HG03159 (cell line): Measurements from ENCODE around the gene PDXDC1.
"Not testable (repeated sequence)": the region's sequence is repeated elsewhere in the genome, so short reads cannot be mapped to it uniquely, and the experiment has no call there.

Experiments used
- ATAC-seq: cut with Tn5 transposase; IDR thresholded peaks from one replicate; pipeline ENCODE4 v1.9.1; 2021; ENCODE audit warnings: mild to moderate bottlenecking, moderate library complexity; ENCODE audit not compliant: unreplicated experiment

The PDXDC1 gene

DNA sequence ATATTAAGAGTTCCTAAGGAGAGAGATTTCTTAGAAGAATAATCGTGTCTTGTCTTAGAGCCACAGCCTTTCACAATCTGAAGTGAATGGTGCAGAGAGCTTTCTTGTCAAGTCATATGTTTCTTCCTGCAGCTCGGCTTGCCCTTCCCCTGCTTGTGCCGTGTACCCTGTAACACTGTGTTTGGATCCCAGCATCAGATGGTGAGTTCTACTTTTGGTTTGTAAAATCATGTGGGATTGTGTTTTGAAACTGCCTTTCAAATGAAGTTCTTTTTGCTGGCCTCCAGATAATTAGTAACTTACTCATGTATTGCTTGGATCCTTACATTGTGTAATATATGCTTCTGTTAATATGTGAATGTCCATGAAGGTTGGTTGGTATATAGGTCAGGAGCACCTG is 33.8 kb downstream of the PDXDC1 start:
- not testable (repeated sequence) for ATAC-seq

DNA sequence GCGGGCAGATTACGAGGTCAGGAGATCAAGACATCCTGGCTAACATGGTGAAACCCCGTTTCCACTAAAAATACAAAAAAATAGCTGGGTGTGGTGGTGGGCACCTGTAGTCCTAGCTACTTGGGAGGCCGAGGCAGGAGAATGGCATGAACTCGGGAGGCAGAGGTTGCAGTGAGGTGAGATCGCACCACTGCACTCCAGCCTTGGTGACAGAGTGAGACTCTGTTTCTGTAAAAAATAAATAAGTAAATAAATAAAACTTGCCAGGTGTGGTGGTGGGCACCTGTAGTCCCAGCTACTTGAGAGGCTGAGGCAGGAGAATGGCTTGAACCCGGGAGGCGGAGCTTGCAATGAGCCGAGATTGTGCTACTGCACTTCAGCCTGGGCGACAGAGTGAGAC is 38.1 kb downstream of the PDXDC1 start:
- ATAC-seq, result not testable (repeated sequence)

DNA sequence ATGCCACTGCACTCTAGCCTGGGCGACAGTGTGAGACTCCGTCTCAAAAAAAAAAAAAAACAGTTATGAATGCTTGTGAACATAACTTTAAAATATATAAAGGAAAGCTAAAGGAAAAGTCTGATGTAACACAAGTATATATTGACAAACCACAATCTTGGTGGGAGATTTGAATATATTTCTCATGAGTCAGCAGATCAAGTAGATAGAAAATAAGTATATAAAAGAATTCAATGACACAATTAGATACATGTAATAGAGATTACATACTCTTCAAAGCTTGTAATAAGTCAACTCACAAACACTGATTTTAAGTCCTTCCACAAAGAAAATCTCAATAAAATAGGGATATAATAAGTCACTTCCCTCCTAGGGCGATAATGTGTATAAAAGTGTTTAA is 40.8 kb downstream of the PDXDC1 start:
- not testable (repeated sequence) for ATAC-seq

DNA sequence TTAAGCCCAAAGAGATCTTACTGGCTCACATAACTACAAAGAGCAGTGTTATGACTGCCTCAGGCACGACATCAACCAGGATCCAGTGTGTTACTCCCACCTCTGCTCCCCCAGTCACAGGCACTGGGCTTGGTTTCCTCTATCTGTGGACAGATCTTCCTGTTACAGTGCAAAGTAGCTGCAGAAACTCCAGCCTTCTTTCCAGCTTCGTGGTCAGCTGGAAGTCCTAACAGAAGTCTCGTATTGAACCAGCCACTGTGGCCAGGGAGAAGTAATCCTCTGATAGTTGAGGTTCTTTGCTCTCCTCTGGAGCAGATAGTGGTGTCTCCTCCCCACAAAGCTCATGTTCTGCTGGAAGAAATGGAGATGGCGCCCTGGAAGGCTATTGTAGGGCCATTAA is 41.5 kb downstream of the PDXDC1 start:
- ATAC-seq, result not testable (repeated sequence)

DNA sequence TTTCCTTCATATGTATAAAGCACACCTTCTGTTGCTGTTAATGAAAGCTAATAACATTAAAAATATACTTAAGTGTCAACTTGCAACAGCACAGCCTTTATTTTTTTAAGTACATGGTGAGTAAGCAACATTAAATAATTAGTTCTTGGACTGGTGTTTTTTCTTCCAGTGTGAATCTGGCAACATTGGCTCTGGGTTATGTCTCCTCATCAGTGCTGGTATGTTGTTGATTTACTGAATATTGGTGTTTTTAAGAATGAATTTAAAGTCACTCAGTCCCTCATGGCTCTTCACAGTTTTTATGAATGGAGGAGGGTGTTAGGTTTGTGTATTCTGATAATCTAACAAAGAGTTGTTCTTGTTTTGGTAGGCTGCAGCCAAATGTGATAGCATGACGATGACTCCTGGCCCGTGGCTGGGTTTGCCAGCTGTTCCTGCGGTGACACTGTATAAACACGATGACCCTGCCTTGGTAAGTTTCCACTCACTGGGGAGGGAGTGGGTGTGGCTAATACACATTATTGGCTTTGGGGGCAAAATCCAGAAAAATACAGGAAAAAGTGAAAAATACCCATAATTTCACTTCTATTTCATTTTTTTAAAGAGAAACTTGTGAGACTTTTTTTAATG is 42.2 kb downstream of the PDXDC1 start:
- ATAC-seq, result not testable (repeated sequence)

DNA sequence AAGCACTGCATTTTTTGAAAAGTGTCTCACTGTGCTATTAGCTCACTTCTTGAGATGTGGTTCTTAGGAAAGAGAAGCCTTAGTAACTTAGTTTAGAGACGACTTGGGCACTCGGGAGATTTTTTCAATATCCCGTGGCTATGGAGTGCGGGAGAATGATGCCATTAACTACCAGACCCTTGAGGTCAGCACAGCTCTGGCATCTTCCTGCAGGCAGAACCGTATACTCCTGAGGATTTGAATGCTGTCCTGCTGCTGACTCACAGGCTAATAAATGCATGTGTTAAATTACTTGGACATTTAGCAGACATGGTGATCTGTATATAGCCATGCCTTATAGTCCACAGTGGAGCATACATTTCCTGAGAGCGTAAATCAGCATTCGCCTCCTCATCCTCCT is 46.6 kb downstream of the PDXDC1 start:
- not testable (repeated sequence) for ATAC-seq

DNA sequence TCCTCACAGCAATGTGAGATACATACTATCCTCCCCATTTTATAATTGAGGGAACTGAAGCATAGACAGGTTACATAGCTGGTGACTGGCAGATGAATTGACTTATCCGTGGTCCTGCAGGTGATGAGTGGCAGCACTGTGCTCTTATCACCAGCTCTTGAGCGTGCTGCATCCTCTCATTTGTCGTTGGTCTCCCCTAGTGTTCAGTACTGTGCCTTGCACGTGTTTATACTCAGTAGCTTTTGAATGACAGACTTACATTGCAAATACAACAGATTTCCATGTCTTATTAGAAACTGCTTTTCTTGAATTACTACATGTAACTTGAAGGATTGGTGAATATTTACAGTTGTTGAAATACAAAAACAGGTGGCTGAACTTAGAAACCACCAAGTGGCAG is 47.4 kb downstream of the PDXDC1 start:
- ATAC-seq, result peak; percentile 79

DNA sequence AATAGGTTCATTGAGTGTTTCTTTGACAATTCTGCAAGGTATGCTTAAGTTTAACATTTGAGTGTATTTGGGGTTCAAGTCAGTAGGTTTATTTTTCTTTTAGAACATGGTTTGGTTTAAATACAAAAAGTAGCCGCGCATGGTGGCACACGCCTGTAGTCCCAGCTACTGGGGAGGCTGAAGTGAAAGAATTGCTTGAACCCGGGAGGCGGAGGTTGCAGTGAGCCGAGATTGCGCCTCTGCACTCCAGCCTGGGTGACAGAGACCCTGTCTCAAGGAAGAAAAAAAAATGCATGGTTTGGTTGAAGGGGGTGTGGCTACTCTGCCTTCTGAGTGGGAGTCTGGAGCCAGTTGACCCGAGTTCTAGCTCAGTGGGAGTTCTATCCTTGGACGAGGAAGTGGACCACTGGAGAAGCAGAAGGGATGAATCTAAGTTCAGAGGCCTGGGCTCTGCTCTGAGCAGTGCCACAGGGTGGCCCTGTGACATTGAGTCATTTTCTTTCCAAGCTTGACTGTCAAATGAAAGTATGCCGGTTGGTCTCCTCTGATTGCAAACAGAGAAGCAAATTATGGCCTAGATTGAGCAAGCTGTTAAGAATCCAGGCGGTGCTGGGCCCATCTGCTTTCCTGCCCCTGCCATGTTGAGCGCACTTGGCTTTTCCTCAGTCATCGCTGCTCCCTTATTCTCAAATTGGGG is 48.7 kb downstream of the PDXDC1 start:
- not testable (repeated sequence) for ATAC-seq

DNA sequence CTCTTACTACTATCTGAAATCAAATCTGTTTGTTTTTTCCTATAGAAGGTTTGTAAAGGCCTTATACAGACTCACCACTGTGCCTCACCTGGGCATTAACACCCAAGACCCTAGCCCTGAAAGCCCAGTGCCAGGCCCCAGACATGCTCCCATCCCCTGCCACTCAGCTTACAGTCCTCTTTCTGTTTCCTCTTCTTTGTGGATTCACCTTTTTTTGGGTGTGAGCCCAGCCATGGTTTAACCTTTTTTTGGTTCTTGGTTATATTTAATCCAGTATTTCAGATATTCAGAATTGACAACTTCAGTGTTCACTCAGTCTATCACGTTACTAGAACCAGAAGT is 50.0 kb downstream of the PDXDC1 start:
- not testable (repeated sequence) for ATAC-seq

DNA sequence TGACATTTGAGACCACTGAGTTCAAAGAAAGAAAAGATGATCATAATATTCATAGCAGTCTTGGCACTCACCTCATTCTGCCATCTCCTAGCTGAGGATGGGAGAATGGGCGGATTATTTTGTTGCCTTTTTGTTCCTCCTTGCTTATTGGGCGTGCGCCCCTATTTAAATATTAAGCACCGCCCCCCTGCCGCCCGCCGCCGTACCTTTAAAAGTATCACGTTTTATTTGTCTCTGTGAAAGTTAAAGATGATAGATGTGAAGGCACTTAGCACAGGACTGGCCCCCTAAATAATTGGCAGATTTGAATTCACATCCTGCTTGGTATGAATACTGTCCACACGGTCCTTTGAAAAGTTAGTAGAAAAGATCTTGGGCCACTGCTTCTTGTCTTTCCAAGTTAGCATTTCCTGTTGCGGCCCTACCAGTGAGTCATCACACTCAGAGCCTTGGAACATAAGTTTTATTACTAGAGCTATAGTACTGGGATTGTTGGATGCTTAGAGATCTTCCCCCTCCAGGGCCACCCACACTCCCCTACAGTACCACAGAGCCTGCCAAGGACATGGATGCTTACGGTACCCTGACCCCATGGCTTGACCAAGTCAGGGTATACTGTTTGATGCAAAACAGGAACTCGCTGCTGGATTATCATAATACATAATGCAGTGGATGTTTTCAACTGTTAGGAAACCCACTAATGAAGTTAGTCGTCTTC is 50.6 kb downstream of the PDXDC1 start:
- ATAC-seq, result not testable (repeated sequence)

DNA sequence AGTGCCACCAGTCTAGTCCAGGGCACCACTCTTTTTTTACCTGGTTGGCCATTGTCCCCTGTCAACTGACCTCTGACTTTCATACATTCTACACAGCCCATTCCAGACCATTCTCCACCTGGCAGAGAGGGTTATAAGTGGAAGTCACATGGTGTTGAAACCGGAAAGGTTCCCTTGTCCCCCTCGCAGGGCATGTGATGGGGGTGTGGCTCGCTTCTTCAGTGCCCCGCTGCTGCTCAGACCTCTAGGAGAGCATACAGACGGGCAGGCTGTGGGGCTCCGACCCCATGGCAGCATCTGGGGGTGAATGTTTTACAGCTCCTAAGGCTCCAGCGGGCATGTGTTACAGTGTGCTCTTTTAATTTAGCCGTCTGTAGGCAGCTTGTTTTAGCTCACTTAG is 52.2 kb downstream of the PDXDC1 start:
- not testable (repeated sequence) for ATAC-seq

DNA sequence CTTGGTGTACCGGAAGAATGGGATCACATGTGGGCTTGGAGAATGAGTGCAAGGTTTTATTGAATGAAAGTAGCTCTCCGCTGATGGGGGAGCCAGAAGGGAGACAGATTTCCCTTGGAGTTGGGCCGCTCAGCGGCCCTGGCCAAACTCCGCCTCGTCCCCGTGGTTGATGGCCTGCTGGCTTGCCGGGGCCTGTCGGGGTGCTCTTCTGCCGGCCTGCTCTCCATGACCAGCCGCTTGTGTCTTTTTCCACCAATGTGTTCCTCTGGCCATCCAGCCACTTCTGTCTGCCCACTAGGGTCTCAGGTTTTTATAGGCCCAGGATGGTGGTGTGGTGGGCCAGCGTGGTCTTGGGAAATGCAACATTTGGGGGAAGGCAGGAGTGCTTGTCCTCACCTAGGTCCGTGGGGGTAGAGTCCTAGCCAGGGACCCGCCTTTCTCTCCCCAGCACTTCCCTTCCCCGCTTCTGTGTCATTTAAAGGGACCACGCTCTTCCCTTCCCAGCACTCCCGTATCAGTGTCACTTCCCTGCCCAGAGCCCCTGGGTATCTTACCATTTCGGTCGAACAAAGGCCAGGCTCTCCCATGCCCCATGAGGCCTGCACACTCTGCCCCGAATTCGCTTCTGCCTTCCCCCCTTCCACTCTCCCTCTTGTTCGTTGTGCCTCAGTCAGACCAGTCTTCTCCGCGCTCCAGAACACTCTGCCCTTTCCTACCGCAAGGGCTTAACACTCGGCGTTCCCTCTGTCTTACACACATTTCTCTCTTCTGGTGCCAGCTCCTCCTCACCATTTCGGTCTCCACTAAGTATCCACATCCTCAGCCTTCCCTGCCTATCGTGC is 52.9 kb downstream of the PDXDC1 start:
- not testable (repeated sequence) for ATAC-seq

DNA sequence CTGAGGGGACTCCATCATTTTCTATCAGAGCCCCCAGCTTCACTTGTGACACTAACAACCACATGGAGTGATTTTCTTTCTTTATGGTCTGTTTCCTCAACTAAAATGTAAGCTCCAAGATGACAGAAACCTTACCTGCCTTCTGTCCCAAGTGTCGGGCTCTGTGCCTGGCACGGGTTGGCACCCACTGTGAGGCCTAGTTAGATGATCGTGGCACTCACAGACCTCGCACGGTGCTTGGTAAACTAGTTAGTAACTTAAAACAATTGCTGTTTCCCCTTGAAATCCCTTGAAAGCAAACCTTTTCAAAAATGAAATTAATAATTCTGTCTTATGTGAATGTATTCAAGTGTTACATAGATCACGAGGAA is 53.5 kb downstream of the PDXDC1 start:
- not testable (repeated sequence) for ATAC-seq

DNA sequence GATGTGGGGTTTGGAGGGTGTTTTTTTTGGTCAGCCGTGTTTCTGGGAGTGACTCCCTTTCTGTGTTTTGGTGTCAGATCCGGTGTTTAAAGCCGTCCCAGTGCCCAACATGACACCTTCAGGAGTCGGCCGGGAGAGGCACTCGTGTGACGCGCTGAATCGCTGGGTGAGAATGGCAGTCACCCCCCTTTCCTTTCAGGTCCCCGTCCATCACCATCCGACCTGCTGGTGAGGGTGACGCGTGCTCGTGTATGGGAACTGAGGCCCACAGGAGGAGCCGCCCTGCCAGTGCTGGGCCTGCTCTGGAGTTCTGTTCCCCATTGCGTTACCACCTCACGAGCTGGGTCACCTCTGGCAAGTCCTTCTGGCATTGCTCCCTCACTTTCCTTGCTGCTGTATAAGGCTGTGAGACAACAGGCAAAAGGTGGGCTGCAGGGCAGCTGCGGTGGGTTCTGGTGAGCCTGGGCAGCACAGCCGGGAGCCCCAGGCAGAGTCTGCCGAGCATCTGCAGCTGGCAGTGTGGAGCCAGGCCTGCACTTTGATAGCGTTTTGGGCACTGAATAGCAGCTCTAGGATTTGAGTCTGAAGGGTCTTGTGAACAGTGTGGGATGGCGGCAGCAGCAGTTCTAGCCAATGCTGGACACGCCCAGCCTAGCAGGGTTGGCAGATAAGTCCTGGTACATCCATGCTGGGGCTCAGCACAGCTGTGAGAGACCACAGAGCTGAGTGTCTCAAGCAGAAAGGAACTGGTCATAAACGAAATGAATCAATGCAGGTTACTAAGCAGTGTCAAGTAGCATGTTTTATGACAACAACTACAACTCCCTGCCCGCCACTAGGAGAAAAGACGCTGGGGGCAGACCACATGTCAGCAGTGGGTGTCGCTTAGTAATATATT is 54.2 kb downstream of the PDXDC1 start:
- not testable (repeated sequence) for ATAC-seq

DNA sequence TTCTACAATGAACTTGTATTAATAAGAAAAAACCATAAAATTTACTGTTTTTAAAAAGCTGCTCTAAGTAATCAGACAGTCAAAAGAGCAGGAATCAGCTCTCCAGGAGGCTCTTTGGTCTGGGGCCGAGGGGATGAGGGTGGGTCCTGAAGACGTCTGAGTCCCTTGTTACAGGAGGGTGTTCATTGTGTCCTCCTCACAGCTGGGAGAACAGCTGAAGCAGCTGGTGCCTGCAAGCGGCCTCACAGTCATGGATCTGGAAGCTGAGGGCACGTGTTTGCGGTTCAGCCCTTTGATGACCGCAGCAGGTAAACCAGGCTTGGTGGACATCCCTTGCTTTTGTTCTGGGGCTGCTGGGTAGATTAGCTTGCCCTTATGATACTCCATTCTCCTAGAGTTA is 54.9 kb downstream of the PDXDC1 start:
- ATAC-seq, result not testable (repeated sequence)

DNA sequence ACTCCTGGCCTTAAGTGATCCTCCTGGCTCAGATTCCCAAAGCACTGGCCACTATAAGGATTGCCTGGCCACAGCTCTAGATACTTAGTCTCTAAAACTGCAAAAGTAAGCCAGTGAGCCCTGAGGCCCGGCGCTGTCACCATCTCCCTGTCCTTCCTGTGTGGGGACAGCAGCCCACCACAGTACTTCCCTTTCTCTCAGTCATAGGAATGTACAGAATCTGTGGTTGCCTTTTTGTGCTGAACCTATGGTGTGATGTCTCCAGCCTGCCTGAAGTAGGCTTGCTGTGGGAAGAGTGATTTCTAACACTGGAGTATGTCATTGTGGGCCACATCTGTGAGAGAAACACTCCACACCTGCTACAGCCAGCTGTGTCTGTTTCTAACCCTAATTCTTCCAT is 56.4 kb downstream of the PDXDC1 start:
- no peak for ATAC-seq

DNA sequence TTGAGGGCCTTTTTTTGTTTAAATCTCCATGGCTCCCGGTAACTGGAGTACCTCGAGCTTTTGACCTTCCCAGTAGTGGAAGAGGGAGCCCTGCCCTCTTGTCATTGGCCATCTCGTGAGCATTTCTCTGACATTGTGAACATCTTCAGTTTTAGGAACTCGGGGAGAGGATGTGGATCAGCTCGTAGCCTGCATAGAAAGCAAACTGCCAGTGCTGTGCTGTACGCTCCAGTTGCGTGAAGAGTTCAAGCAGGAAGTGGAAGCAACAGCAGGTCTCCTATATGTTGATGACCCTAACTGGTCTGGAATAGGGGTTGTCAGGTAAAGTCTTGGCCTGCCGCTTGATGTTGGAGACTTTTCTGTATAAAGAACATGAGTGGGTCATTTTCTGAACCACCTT is 56.8 kb downstream of the PDXDC1 start:
- ATAC-seq, result no peak

DNA sequence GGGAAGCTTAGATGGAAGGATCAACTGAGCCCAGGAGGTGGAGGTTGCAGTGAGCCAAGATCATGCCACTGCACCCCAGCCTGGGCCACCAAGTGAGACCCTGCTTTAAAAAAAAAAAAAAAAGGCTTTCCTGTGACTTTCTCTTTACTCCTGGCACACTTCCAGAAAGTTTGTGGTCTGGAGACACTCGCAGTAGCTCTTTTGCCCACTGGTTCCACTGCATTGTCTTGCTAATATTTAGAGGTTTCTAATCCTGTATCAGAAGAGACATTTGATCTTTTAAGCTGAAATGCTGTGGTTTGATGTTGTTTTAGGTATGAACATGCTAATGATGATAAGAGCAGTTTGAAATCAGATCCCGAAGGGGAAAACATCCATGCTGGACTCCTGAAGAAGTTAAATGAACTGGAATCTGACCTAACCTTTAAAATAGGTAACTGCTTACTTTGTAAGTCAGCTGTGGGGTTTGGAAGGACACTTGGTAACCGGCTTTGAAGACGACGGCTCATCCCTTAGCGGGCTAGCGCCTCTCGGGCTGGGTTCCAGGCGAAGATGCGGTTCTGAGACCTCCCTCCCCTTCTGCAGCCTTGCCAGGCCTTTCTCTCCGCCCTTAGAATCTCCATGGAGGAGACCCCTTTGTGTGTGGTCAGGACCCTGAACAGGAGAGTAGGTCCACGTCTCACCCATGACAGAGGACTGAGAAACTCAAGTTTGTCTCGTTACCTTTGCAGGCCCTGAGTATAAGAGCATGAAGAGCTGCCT is 57.9 kb downstream of the PDXDC1 start:
- ATAC-seq, result no peak

DNA sequence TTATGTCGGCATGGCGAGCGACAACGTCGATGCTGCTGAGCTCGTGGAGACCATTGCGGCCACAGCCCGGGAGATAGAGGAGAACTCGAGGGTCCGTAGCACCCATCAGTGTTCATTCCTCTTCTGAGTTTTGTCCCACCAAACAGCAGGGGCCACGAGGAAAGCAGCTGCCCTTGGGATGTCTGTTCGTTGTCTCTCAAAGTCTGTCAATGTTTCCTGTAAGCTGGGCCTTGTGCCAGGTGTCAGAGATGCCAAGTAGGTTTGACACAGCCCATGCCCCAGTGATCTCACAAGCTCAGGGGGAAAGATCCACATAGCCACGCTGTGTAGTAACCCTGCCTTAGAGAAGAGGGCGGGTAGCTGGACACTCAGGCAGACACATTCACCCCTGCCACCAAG is 58.5 kb downstream of the PDXDC1 start:
- no peak for ATAC-seq
